WTC11 (cell line): ENCODE measurements around the gene ARHGEF19. TPM values are rescaled to one million over a fixed set of nuclear protein-coding genes. Genes with fewer than 3 reads are reported as not detected.

ENCODE experiments used
- ATAC-seq: fragments of 200-7000 bp; cut with Tn5 transposase; 2 replicates; pipeline ENCODE4 v1.10.0; 2021; ENCODE audit warnings: mild to moderate bottlenecking, moderate library complexity
- CTCF ChIA-PET: fragments of 300-600 bp; sonication (Branson Sonifier 250); formaldehyde crosslinking; loops from one replicate; lab custom pipeline; 2021; ENCODE audit warnings: antibody characterized with exemption; lab: Charles Lee
- POLR2A ChIA-PET: fragments of 350-600 bp; sonication (Branson Sonifier 250); formaldehyde crosslinking; loops from one replicate; lab custom pipeline; 2021; ENCODE audit warnings: antibody characterized with exemption; lab: Charles Lee
- DNase-seq: peaks from one replicate; pipeline ENCODE4 v3.0.0; 2021; ENCODE audit warnings: low spot score
- H3K27ac Mint-ChIP-seq: 2 replicates; pipeline ENCODE4 v1.8.0; 2021; ENCODE audit warnings: mixed read lengths
- H3K27me3 Mint-ChIP-seq: 2 replicates; pipeline ENCODE4 v1.8.0; 2021; ENCODE audit warnings: low read depth, mild to moderate bottlenecking, moderate library complexity, mixed read lengths
- H3K36me3 Mint-ChIP-seq: 2 replicates; pipeline ENCODE4 v1.8.0; 2021; ENCODE audit warnings: mixed read lengths
- H3K4me1 Mint-ChIP-seq: 2 replicates; pipeline ENCODE4 v1.8.0; 2022; ENCODE audit warnings: mixed read lengths
- H3K4me3 Mint-ChIP-seq: 2 replicates; pipeline ENCODE4 v1.8.0; 2021; ENCODE audit warnings: mild to moderate bottlenecking, moderate library complexity, mixed read lengths
- H3K9me3 Mint-ChIP-seq: 2 replicates; pipeline ENCODE4 v1.8.0; 2021; ENCODE audit warnings: mixed read lengths
- ATF3 ChIP-seq: sonication (generic); formaldehyde crosslinking; conservative IDR thresholded peaks from 2 replicates; pipeline ENCODE4 v1.8.1; 2022; ENCODE audit warnings: mild to moderate bottlenecking, missing genetic modification reagents
- CTCF ChIP-seq: fragments of 200-600 bp; IDR thresholded peaks from 2 replicates; pipeline ENCODE4 v1.8.0; 2022; ENCODE audit warnings: antibody characterized with exemption
- NR3C1 ChIP-seq: sonication (generic); formaldehyde crosslinking; conservative IDR thresholded peaks from 2 replicates; pipeline ENCODE4 v1.8.1; 2023; ENCODE audit warnings: low read depth, mild to moderate bottlenecking, missing genetic modification reagents
- PRDM15 ChIP-seq: sonication (generic); formaldehyde crosslinking; IDR thresholded peaks from 2 replicates; pipeline ENCODE4 v1.8.0; 2022; ENCODE audit warnings: missing genetic modification reagents
- ZBTB21 ChIP-seq: sonication (generic); formaldehyde crosslinking; IDR thresholded peaks from 2 replicates; pipeline ENCODE4 v1.8.1; 2023; ENCODE audit warnings: mild to moderate bottlenecking, missing genetic modification reagents, borderline replicate concordance
- ZNF121 ChIP-seq: sonication (generic); formaldehyde crosslinking; IDR thresholded peaks from 2 replicates; pipeline ENCODE4 v1.8.0; 2023; ENCODE audit warnings: missing genetic modification reagents
- ZNF138 ChIP-seq: sonication (generic); formaldehyde crosslinking; conservative IDR thresholded peaks from 2 replicates; pipeline ENCODE4 v1.8.1; 2022; ENCODE audit warnings: mild to moderate bottlenecking, moderate library complexity, missing genetic modification reagents
- total RNA-seq: library from RNA; stranded (reverse); gene quantifications from 3 replicates; pipeline ENCODE4 v1.2.3, GENCODE V29; 2021
- TF ChIP-seq, protein P1 (sequence below): fragments of 250-450 bp; sonication (Bioruptor Pico); IDR thresholded peaks from 2 replicates; pipeline ENCODE4 v1.9.0; 2021; ENCODE audit warnings: moderate library complexity, mild to moderate bottlenecking, inconsistent platforms, borderline replicate concordance

The ARHGEF19 gene
- total RNA-seq, 1 experiment from 2014 or later = 53.1 TPM

GRCh38 chr1:16187748-16188401, 24.6 kb downstream of the ARHGEF19 start:
- peak; percentile 84 for ATAC-seq
- DNase-seq = peak; percentile 85
- Mint-ChIP-seq H3K36me3 (no peaks in the 10 kb centered on the region), H3K4me3 (no peak overlapping the region)
- POLR2A ChIA-PET = no interaction called here
- CTCF ChIA-PET = interaction anchor here (0.6 to 7.2 kb wide), 12 partner anchors 13 to 175 kb away, joined by 3 to 161 read pairs (median 7); partner anchors contain the start of genes EPHA2 and FAM131C
- TF ChIP-seq CTCF (peak; percentile 90), ZNF138 (CRISPR knock-in tag) (no peak), ZNF121 (CRISPR knock-in tag) (no peak), ZBTB21 (no peak)
- TF ChIP-seq, all 79 proteins: peak for 1
- H3K9me3 Mint-ChIP-seq = no peaks in the 10 kb centered on the region
- no peak overlapping the region for H3K27ac Mint-ChIP-seq
- H3K4me1 Mint-ChIP-seq = no peaks in the 10 kb centered on the region
- H3K27me3 Mint-ChIP-seq = no peaks in the 10 kb centered on the region; the same call in 1 of the 2 replicates

DNA sequence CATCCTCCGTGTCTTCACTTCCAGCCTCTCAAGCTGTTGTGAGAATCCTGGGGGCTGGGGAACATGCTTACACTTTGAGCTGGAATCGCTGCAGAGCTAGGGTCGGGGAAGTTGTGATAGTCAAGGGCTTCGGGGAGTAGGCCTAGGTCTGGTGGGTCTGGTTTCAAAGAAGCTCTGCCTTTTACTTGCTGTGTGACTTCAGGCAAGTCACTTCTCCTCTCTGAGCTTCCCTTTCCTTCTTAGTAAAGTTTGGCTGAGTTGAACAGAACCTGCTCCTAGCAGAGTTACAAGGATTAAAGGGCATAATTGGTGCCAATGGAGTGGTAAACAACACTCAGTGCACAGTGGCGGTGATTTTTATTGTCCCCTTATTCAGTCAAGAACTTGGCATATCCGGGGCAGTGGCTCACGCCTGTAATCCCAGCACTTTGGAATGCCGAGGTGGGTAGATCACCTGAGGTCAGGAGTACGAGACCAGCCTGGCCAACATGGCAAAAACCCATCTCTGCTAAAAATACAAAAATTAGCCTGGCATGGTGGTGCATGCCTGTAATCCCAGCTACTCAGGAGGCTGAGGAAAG, 25.7 kb downstream of the ARHGEF19 start:
- POLR2A ChIA-PET = interaction anchor here (0.9 kb wide), 1 partner anchor 114 kb away, joined by 5 read pairs; the partner anchor contains the start of gene FAM131C

More for the DNA sequence above, 25.7 kb downstream of the ARHGEF19 start:
- Mint-ChIP-seq H3K36me3 (no peaks in the 10 kb centered on the region), H3K27ac (no peak overlapping the region), H3K27me3 (no peaks in the 10 kb centered on the region; the same call in 1 of the 2 replicates), H3K9me3 (no peaks in the 10 kb centered on the region), H3K4me3 (no peak overlapping the region)
- CTCF ChIA-PET = interaction anchor here (0.7 to 6.0 kb wide), 9 partner anchors 12 to 139 kb away, joined by 4 to 74 read pairs (median 5); partner anchors contain the start of genes EPHA2 and FAM131C
- DNase-seq (no peak), ATAC-seq (no peak)
- no peak for TF ChIP-seq NR3C1 (CRISPR knock-in tag)
- TF ChIP-seq, protein P1, sequence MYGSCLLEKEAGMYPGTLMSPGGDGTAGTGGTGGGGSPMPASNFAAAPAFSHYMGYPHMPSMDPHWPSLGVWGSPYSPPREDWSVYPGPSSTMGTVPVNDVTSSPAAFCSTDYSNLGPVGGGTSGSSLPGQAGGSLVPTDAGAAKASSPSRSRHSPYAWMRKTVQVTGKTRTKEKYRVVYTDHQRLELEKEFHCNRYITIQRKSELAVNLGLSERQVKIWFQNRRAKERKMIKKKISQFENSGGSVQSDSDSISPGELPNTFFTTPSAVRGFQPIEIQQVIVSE (CRISPR knock-in tag) = no peak
- TF ChIP-seq ATF3 = no peak
- no peak for TF ChIP-seq PRDM15 (CRISPR knock-in tag)
- TF ChIP-seq, all 79 proteins: peak for 0
- peaks cover 9% of the 10 kb centered on the region for H3K4me1 Mint-ChIP-seq
